IMR-90 (cell line): ENCODE measurements around the gene FOXK2.

ENCODE experiments used
- CEBPB ChIP-seq: IDR thresholded peaks from 2 replicates; pipeline ENCODE4 v1.6.1; 2012; ENCODE audit warnings: low read depth, low read length, improper control_type of control experiment
- CHD1 ChIP-seq: IDR thresholded peaks from 2 replicates; pipeline ENCODE4 v1.6.1; 2012; ENCODE audit warnings: low read depth, low read length, improper control_type of control experiment
- NFE2L2 ChIP-seq: fragments of 150-350 bp; IDR thresholded peaks from 2 replicates; pipeline ENCODE4 v1.6.1; 2016; ENCODE audit warnings: low read depth, mild to moderate bottlenecking, low read length
- POLR2A ChIP-seq: IDR thresholded peaks from 2 replicates; pipeline ENCODE4 v1.6.1; 2012; ENCODE audit warnings: mild to moderate bottlenecking, low read depth, low read length
- RCOR1 ChIP-seq: IDR thresholded peaks from 2 replicates; pipeline ENCODE4 v1.6.1; 2012; ENCODE audit warnings: mild to moderate bottlenecking, low read length, improper control_type of control experiment; ENCODE audit not compliant: insufficient replicate concordance
- RFX5 ChIP-seq: IDR thresholded peaks from 2 replicates; pipeline ENCODE4 v1.8.0; 2012; ENCODE audit warnings: low read depth, mild to moderate bottlenecking, low read length, moderate library complexity
- TF ChIP-seq, protein P1 (sequence below): conservative IDR thresholded peaks from 2 replicates; pipeline ENCODE4 v1.5.1; 2012; ENCODE audit warnings: mild to moderate bottlenecking, low read depth, low read length, improper control_type of control experiment

DNA sequence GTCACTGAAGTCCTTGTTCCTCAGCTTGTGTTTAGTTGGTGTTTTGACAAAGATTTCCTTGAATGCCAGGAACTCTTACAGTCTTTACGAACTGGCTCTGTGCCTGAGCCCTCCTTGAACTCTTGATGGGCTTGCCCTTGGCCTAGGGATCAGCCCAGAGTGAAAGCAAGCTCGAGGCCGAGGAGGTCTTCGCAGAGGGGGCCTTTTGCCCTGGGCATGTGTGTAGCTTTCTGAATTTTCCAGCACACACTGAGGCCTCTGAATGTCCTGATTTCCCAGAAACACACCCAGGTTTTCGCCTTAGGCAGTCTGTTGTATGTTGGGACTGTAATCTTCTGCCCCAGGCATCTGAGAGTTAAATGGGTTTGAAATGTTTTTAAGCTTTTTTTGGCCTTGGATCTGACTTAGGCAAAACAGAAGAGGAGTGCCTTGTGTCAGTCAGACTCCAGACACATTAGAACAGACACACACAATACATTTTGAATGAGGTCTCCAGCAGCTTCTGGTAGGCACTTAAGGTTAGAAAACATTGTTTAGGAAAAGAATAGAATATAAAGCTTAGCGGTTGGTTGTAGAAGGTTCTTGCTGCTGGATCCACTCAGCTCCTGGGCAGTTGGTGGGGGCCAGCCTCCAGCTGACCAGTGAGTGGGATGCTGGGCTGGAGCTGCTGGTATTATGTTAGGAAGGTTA, 17.1 kb downstream of the FOXK2 start:
- TF ChIP-seq, protein P1, sequence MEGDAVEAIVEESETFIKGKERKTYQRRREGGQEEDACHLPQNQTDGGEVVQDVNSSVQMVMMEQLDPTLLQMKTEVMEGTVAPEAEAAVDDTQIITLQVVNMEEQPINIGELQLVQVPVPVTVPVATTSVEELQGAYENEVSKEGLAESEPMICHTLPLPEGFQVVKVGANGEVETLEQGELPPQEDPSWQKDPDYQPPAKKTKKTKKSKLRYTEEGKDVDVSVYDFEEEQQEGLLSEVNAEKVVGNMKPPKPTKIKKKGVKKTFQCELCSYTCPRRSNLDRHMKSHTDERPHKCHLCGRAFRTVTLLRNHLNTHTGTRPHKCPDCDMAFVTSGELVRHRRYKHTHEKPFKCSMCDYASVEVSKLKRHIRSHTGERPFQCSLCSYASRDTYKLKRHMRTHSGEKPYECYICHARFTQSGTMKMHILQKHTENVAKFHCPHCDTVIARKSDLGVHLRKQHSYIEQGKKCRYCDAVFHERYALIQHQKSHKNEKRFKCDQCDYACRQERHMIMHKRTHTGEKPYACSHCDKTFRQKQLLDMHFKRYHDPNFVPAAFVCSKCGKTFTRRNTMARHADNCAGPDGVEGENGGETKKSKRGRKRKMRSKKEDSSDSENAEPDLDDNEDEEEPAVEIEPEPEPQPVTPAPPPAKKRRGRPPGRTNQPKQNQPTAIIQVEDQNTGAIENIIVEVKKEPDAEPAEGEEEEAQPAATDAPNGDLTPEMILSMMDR, result no peak
- no peak for TF ChIP-seq RCOR1
- no peak for TF ChIP-seq POLR2A
- TF ChIP-seq CEBPB, result no peak
- no peak for TF ChIP-seq CHD1
- no peak for TF ChIP-seq RFX5
- TF ChIP-seq NFE2L2, result no peak
